ENCODE results near the gene ASPSCR1. TPM values are rescaled to one million over a fixed set of nuclear protein-coding genes. Genes with fewer than 3 reads are reported as not detected.
"Not testable (repeated sequence)": the region's sequence is repeated elsewhere in the genome, so short reads cannot be mapped to it uniquely, and the experiment has no call there.

ASPSCR1 gene
- total and polyA plus RNA-seq, 2 donors from 2014 or later, result 35.2 to 57.5 TPM

- no peak for FAIRE-seq
- H3K27ac ChIP-seq (ENCODE audit: low read depth in 2 of 2, low read length in 2 of 2), result no peak overlapping the region
- DNase-seq, result no peak
Observed at GRCh38 chr17:81980707-81981343, 3.4 kb downstream of the ASPSCR1 start.

DNA sequence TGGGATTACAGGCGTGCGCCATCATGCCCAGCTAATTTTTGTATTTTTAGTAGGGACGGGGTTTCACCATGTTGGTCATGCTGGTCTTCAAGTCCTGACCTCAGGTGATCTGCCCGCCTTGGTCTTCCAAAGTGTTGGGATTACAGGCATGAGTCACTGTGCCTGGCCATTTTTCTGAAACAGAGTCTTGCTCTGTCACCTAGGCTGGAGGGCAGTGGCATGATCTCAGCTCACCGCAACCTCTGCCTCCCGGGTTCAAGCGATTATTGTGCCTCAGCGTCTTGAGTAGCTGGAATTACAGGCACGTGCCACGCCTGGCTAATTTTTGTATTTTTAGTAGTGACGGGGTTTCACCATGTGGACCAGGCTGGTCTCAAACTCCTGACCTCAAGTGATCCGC lies 4.1 kb downstream of the ASPSCR1 start:
- intact Hi-C loops (cut with DNase I); FAIRE-seq: not testable (repeated sequence)

More at GRCh38 chr17:81980707-81981343, 3.4 kb downstream of the ASPSCR1 start:
- H3K9me3 ChIP-seq (ENCODE audit: control insufficient read depth in 2 of 3, insufficient read depth in 1 of 3, low read length in 3 of 3), result no peaks in the 10 kb centered on the region
- peaks cover 4 to 10% (median 7%) of the 10 kb centered on the region in 3 donors for H3K36me3 ChIP-seq (ENCODE audit: control insufficient read depth in 2 of 3, insufficient read depth in 3 of 3, low read length in 3 of 3)
- intact Hi-C loops (cut with DNase I), result no loop called here
- no peaks in the 10 kb centered on the region for H3K27me3 ChIP-seq (ENCODE audit: control insufficient read depth, insufficient read depth, low read length)
- no peak overlapping the region for H3K4me3 ChIP-seq (ENCODE audit: low read length in 3 of 3)
- peaks cover 0 to 12% (median 11%) of the 10 kb centered on the region in 3 donors for H3K4me1 ChIP-seq (ENCODE audit: control insufficient read depth in 2 of 3, insufficient read depth in 2 of 3, low read depth in 1 of 3, low read length in 3 of 3)
- TF ChIP-seq, protein P1, sequence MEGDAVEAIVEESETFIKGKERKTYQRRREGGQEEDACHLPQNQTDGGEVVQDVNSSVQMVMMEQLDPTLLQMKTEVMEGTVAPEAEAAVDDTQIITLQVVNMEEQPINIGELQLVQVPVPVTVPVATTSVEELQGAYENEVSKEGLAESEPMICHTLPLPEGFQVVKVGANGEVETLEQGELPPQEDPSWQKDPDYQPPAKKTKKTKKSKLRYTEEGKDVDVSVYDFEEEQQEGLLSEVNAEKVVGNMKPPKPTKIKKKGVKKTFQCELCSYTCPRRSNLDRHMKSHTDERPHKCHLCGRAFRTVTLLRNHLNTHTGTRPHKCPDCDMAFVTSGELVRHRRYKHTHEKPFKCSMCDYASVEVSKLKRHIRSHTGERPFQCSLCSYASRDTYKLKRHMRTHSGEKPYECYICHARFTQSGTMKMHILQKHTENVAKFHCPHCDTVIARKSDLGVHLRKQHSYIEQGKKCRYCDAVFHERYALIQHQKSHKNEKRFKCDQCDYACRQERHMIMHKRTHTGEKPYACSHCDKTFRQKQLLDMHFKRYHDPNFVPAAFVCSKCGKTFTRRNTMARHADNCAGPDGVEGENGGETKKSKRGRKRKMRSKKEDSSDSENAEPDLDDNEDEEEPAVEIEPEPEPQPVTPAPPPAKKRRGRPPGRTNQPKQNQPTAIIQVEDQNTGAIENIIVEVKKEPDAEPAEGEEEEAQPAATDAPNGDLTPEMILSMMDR (IDR thresholded peaks at IDR 0.05; ENCODE audit: borderline replicate concordance, extremely low read depth, insufficient read depth), result no peak
- H3K9ac ChIP-seq (ENCODE audit: low read length in 3 of 3), result no peak overlapping the region

GRCh38 chr17:81983011-81983638 lies 5.7 kb downstream of the ASPSCR1 start:
- no peak overlapping the region for H3K27ac ChIP-seq (ENCODE audit: low read depth in 2 of 2, low read length in 2 of 2)
- TF ChIP-seq, protein P1 (IDR thresholded peaks at IDR 0.05; ENCODE audit: borderline replicate concordance, extremely low read depth, insufficient read depth), result no peak
- H3K9me3 ChIP-seq (ENCODE audit: control insufficient read depth in 2 of 3, insufficient read depth in 1 of 3, low read length in 3 of 3), result no peaks in the 10 kb centered on the region
- DNase-seq (peak in 1 of 5 donors; percentile 66), FAIRE-seq (no peak)
- peaks cover 0 to 11% (median 4%) of the 10 kb centered on the region in 3 donors for H3K4me1 ChIP-seq (ENCODE audit: control insufficient read depth in 2 of 3, insufficient read depth in 2 of 3, low read depth in 1 of 3, low read length in 3 of 3)
- H3K36me3 ChIP-seq (ENCODE audit: control insufficient read depth in 2 of 3, insufficient read depth in 3 of 3, low read length in 3 of 3), result peaks cover 4 to 17% (median 7%) of the 10 kb centered on the region in 3 donors
- intact Hi-C loops (cut with DNase I), result no loop called here
- H3K4me3 ChIP-seq (ENCODE audit: low read length in 3 of 3), result no peak overlapping the region
- no peak overlapping the region for H3K9ac ChIP-seq (ENCODE audit: low read length in 3 of 3)
- H3K27me3 ChIP-seq (ENCODE audit: control insufficient read depth, insufficient read depth, low read length), result no peaks in the 10 kb centered on the region

More for the DNA sequence above, 4.1 kb downstream of the ASPSCR1 start:
- not testable (repeated sequence) for H3K4me3 ChIP-seq (ENCODE audit: low read length in 3 of 3); H3K27me3 ChIP-seq (ENCODE audit: control insufficient read depth, insufficient read depth, low read length); H3K9me3 ChIP-seq (ENCODE audit: control insufficient read depth in 2 of 3, insufficient read depth in 1 of 3, low read length in 3 of 3); H3K9ac ChIP-seq (ENCODE audit: low read length in 3 of 3); H3K27ac ChIP-seq (ENCODE audit: low read depth in 2 of 2, low read length in 2 of 2); DNase-seq
- Histone ChIP-seq H3K36me3 (ENCODE audit: control insufficient read depth in 2 of 3, insufficient read depth in 3 of 3, low read length in 3 of 3) (peaks cover 4 to 17% (median 7%) of the 10 kb centered on the region in 3 donors), H3K4me1 (ENCODE audit: control insufficient read depth in 2 of 3, insufficient read depth in 2 of 3, low read depth in 1 of 3, low read length in 3 of 3) (peaks cover 0 to 11% (median 10%) of the 10 kb centered on the region in 3 donors)

DNA sequence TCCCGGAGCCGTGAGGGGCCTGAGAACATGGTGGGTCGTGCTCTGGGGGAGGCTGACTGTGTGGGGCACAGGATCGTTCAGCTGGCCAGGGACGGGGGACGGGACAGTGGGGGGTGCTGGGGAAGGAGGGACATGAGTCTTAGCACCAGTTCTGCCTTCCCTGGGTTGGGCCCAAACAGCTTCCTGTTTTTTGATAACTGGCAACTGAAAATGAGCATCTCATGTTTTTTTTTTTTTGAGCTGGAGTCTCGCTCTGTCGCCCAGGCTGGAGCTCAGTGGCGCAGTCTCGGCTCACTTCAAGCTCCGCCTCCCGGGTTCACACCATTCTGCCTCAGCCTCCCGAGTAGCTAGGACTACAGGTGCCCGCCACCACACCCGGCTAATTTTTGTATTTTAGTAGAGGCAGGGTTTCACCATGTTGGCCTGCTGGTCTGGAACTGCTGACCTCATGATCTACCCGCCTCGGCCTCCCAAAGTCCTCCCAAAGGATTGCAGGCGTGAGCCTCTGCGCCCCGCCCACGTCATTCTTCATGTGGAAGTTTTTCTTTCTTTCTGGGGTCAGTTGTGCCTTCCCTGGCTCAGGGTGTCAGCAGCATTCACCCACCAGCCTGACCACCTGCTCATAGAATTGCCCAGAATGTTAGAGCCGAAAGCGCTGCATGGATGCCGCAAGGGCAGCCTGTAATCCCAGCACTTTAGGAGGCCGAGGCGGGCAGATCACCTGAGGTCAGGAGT lies 6.4 kb downstream of the ASPSCR1 start:
- peaks cover 4 to 17% (median 7%) of the 10 kb centered on the region in 3 donors for H3K36me3 ChIP-seq (ENCODE audit: control insufficient read depth in 2 of 3, insufficient read depth in 3 of 3, low read length in 3 of 3)
- intact Hi-C loops (cut with DNase I), result no loop called here
- FAIRE-seq (no peak), DNase-seq (no peak)
- no peak overlapping the region for H3K9ac ChIP-seq (ENCODE audit: low read length in 3 of 3)
- TF ChIP-seq, protein P1 (IDR thresholded peaks at IDR 0.05; ENCODE audit: borderline replicate concordance, extremely low read depth, insufficient read depth), result no peak
- H3K4me1 ChIP-seq (ENCODE audit: control insufficient read depth in 2 of 3, insufficient read depth in 2 of 3, low read depth in 1 of 3, low read length in 3 of 3), result peaks cover 0 to 8% (median under 1%) of the 10 kb centered on the region in 3 donors
- H3K9me3 ChIP-seq (ENCODE audit: control insufficient read depth in 2 of 3, insufficient read depth in 1 of 3, low read length in 3 of 3), result no peaks in the 10 kb centered on the region
- no peak overlapping the region for H3K4me3 ChIP-seq (ENCODE audit: low read length in 3 of 3)
- no peak overlapping the region for H3K27ac ChIP-seq (ENCODE audit: low read depth in 2 of 2, low read length in 2 of 2)
- H3K27me3 ChIP-seq (ENCODE audit: control insufficient read depth, insufficient read depth, low read length), result no peaks in the 10 kb centered on the region

Measured in kidney (tissue), 14 donors.